ENCODE results near the gene ZNF385B. TPM values are rescaled to one million over a fixed set of nuclear protein-coding genes. Genes with fewer than 3 reads are reported as not detected.
"Not testable (repeated sequence)": the region's sequence is repeated elsewhere in the genome, so short reads cannot be mapped to it uniquely, and the experiment has no call there.

The ZNF385B gene
- total and polyA plus RNA-seq, 3 donors from 2014 or later: 28.1 to 40.3 (median 37.4) TPM

GRCh38 chr2:179461420-179461819, 400.0 kb downstream of the ZNF385B start:
- intact Hi-C loops (cut with DNase I; ENCODE audit: low total_unique reads): no loop called here
- DNase-seq: no peak
- H3K9me3 ChIP-seq: no peaks in the 10 kb centered on the region
- no peaks in the 10 kb centered on the region for H3K36me3 ChIP-seq (ENCODE audit: low read depth, missing control alignments)
- no peaks in the 10 kb centered on the region for H3K27me3 ChIP-seq
- no peaks in the 10 kb centered on the region for H3K4me1 ChIP-seq
- H3K4me3 ChIP-seq: no peak overlapping the region
- no peak for TF ChIP-seq CTCF (IDR thresholded peaks at IDR 0.05)
- no peak for TF ChIP-seq POLR2A (IDR thresholded peaks at IDR 0.05)
- no peak overlapping the region for H3K27ac ChIP-seq

- Histone ChIP-seq H3K36me3 (ENCODE audit: low read depth, missing control alignments) (no peaks in the 10 kb centered on the region), H3K27ac (no peak overlapping the region), H3K4me1 (no peaks in the 10 kb centered on the region), H3K27me3 (no peaks in the 10 kb centered on the region), H3K4me3 (no peak overlapping the region), H3K9me3 (no peaks in the 10 kb centered on the region)
- intact Hi-C loops (cut with DNase I; ENCODE audit: low total_unique reads): no loop called here
- DNase-seq: no peak
- no peak for TF ChIP-seq CTCF (IDR thresholded peaks at IDR 0.05)
- no peak for TF ChIP-seq POLR2A (IDR thresholded peaks at IDR 0.05)
- 74 to 81% methylated on average over 4 of the region's 4 CpGs for WGBS, 2 donors
These were observed 401.1 kb downstream of the ZNF385B start for GRCh38 chr2:179460181-179460929.

GRCh38 chr2:179458113-179458512, 403.3 kb downstream of the ZNF385B start:
- H3K9me3 ChIP-seq; H3K4me3 ChIP-seq; H3K36me3 ChIP-seq (ENCODE audit: low read depth, missing control alignments); H3K4me1 ChIP-seq; DNase-seq; H3K27ac ChIP-seq; H3K27me3 ChIP-seq; intact Hi-C loops (cut with DNase I; ENCODE audit: low total_unique reads): not testable (repeated sequence)
- WGBS, 2 donors: 93 to 94% methylated on average over 5 of the region's 5 CpGs

GRCh38 chr2:179455824-179456223, 405.6 kb downstream of the ZNF385B start:
- H3K27me3 ChIP-seq: no peaks in the 10 kb centered on the region
- no peaks in the 10 kb centered on the region for H3K9me3 ChIP-seq
- DNase-seq: no peak
- TF ChIP-seq CTCF (IDR thresholded peaks at IDR 0.05) (no peak), POLR2A (IDR thresholded peaks at IDR 0.05) (no peak)
- intact Hi-C loops (cut with DNase I; ENCODE audit: low total_unique reads): no loop called here
- no peaks in the 10 kb centered on the region for H3K36me3 ChIP-seq (ENCODE audit: low read depth, missing control alignments)
- no peak overlapping the region for H3K27ac ChIP-seq
- no peaks in the 10 kb centered on the region for H3K4me1 ChIP-seq
- WGBS, 2 donors: 72 to 90% methylated on average over 4 of the region's 4 CpGs
- H3K4me3 ChIP-seq: no peak overlapping the region

- Histone ChIP-seq H3K27ac (no peak overlapping the region), H3K4me1 (no peaks in the 10 kb centered on the region), H3K9me3 (no peaks in the 10 kb centered on the region), H3K27me3 (no peaks in the 10 kb centered on the region), H3K36me3 (ENCODE audit: low read depth, missing control alignments) (no peaks in the 10 kb centered on the region), H3K4me3 (no peak overlapping the region)
- no peak for TF ChIP-seq POLR2A (IDR thresholded peaks at IDR 0.05)
- TF ChIP-seq CTCF (IDR thresholded peaks at IDR 0.05): no peak
- 88 to 95% methylated on average over 4 of the region's 4 CpGs for WGBS, 2 donors
- DNase-seq: no peak
- intact Hi-C loops (cut with DNase I; ENCODE audit: low total_unique reads): no loop called here
These were observed 406.3 kb downstream of the ZNF385B start for GRCh38 chr2:179455172-179455524.
